Activated T-cell treated with anti-CD3 and anti-CD28 coated beads, Interleukin-2, amount 50 U/mL, for 1 hour (primary cell): ENCODE results near the gene CDK5RAP2.
"Not testable (repeated sequence)": the region's sequence is repeated elsewhere in the genome, so short reads cannot be mapped to it uniquely, and the experiment has no call there.

Experiments
- DNase-seq: peaks from one replicate; pipeline ENCODE4 v3.0.0-alpha.2; 2020

The CDK5RAP2 gene

GRCh38 chr9:120580051-120580896, at the start of gene CDK5RAP2:
Gene CDK5RAP2 (minus strand): TSS chr9:120580167. CDS start chr9:120579978, 189 bp downstream.
- DNase-seq, result peak; percentile 88

DNA sequence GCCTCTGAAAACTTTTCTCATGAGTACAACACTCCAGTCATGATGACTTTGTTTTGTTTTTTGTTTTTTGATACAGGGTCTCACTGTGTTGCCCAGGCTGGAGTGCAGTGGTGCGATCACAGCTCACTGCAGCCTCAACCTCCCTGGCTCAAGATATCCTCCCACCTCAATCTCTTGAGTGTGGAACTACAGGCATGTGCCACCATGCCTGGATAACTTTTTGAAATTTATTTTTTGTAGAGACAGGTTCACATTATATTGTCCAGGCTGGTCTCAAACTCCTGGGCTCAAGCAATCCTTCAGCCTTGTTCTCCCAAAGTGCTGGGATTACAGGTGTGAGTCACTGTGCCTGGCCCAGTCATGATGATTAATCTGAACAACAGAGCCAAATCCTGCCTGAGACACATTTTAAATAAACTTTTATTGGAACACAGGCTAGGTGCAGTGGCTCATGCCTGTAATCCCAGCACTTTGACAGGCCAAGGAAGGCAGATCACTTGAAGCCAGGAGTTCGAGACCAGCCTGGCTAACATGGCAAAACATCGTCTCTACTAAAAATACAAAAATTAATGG, 49.0 kb upstream of the CDK5RAP2 start:
- not testable (repeated sequence) for DNase-seq

DNA sequence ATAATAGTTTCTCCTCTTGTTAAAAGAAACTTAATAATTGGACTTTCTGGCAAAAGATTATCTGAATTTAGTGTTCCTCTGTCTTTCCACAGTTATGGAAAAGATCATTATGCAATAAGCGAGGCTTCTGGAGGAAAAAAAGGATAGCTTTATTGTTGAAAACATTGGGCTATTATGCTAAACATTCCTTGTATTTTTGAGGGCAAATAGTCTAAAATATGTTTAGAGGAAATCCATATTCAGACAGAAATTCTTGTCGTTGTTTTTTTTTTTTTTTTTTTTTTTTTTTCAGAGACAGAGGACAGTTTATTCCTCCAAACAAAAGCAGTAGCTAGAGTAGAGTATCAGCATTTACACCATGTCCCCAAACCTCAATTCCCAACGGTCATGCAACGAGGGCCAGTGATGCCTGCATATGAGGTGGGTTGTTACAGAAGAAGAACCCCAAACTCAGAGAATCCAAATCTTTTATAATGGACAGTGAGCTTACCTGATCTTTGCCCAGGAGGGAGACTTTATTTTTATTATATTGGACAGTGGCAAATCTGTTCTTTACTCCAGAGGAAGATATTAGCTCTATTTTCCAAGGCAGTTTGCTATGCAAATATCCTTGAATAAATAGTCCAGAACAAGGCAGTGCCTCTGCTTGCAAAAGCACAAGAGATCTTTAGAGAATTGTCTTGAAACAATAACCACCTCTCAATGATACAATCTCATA, 48.4 kb upstream of the CDK5RAP2 start:
- no peak for DNase-seq

- DNase-seq, result no peak
These were observed 47.1 kb upstream of the CDK5RAP2 start for GRCh38 chr9:120627073-120627472.

DNA sequence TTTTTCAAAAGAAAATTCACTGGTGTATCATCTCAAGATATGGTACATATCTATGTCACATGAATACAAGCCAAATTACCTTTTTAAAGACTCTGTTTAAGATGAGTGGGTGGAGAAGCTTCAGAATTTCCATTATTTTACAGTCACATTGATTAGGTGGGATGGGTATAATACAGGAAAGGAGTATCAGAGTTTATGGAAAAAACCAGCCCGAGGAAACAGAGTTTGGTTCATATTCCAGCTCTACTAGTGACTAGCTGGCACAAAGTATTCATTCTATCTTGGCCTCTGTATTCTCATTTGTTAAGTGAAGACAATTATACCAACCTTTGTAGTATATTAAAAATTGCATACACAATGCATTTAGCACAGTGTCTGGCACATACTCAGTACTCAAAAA, 46.5 kb upstream of the CDK5RAP2 start:
- no peak for DNase-seq

GRCh38 chr9:120625222-120625621, 45.3 kb upstream of the CDK5RAP2 start:
- no peak for DNase-seq

DNA sequence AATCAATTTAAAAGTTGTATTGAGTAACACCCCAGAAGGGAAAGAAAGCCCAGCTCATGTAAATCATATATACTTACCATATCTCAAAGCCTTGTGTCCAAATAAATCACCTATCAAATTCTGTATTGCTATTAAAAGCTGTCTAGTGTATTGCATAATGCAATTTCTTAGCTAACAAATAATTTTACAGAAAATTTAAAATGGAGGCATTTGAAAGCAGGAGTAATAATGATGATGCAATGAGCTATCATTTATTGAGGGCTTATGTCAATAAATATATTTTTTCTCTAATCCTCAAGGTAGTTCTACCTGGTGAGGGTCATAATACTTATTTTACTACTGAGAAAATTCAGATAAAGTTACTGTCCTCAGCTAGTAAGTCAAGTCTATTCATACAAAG, 42.8 kb upstream of the CDK5RAP2 start:
- DNase-seq, result no peak

- no peak for DNase-seq
These were observed 42.0 kb upstream of the CDK5RAP2 start for GRCh38 chr9:120621941-120622340.

GRCh38 chr9:120619751-120620655, 40.0 kb upstream of the CDK5RAP2 start:
- peak; percentile 20 for DNase-seq

- no peak for DNase-seq
These were observed 37.3 kb upstream of the CDK5RAP2 start for GRCh38 chr9:120616966-120617935.

DNA sequence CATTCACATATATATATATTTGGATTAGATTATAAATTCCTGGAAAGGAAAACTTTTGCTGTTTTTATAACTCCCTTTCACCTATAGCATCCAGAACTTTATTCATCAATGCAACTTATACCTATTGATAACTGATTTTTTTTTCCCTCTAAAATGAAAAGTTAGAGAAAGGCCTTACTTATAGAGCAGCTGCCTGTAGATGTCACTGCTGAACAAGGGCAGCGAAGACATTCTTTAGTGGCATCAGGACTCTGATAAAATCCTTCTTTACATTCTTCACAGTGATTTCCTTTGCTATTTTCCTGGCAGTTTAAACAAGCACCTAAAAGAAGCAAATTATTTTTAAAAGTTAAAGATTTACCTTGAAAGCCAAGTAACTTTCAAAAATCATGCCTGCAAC, 32.3 kb upstream of the CDK5RAP2 start:
- no peak for DNase-seq

- DNase-seq, result no peak
These were observed 31.7 kb upstream of the CDK5RAP2 start for GRCh38 chr9:120611690-120612068.

- DNase-seq, result no peak
These were observed 31.2 kb upstream of the CDK5RAP2 start for GRCh38 chr9:120610975-120611689.

DNA sequence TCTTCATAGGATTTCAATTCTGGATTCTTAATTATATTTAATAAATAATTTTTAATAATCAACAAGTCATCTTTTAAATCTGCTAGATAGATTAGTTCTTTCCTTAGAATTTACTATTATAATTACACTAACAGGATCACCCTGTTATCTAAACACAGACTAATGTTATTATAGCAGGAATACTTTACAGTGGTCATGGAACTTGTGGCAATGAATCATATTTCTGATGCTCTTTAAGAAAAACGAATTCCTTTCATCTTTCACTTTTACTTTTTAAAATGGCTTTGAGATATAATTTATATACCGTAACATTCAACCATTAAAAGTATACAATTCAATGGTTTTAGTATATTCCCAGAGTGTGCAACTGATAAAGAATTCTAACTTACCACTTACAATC, 29.7 kb upstream of the CDK5RAP2 start:
- no peak for DNase-seq

- DNase-seq, result no peak
These were observed 28.5 kb upstream of the CDK5RAP2 start for GRCh38 chr9:120608421-120608820.

GRCh38 chr9:120603591-120603990, 23.6 kb upstream of the CDK5RAP2 start:
- no peak for DNase-seq

DNA sequence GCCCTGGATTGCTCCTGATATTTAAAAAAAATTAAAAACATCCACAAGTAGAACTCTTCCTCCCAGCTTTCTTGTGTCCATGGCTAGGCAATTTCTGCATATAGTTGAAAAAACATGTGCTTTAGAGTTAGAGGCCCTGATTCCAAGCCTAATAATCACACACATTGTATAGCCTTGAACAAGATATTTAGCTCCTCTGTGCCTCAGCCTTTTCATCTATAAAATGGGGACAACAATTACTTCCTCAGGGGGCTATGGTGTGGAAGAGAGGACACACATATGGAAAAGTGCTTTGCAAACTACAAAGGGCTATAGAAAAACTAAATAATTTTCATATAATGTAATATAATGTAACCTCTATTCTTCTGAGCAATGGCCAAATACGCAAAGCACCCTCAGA, 23.0 kb upstream of the CDK5RAP2 start:
- no peak for DNase-seq

DNA sequence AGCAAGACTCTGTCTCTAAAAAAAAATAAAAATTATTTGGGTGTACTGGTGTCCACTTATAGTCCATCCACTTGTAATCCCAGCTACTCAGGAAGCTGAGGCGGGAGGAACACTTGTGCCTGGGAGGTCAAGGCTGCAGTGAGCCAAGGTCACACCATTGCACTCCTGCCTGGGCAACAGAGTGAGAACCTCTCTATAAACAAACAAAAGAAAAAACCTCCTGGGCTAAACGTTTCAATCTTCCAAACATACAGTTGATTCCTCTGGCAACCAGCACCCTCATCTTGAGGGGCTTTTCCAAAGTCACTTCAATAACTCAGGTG, 13.9 kb upstream of the CDK5RAP2 start:
- DNase-seq, result no peak

- no peak for DNase-seq
These were observed 13.4 kb upstream of the CDK5RAP2 start for GRCh38 chr9:120593250-120593954.

- no peak for DNase-seq
These were observed 12.2 kb upstream of the CDK5RAP2 start for GRCh38 chr9:120592210-120592609.
